Lower leg skin (tissue), 3 donors: ENCODE results near the gene ATP11B.

Experiments
- POLR2A ChIP-seq, 2 donors: fragments of 450-650 bp; IDR thresholded peaks; one replicate each; pipeline ENCODE4 v1.6.1; 2016 to 2017; ENCODE audit warnings: antibody characterized with exemption in 2 of 2, mild to moderate bottlenecking in 1 of 2, moderate library complexity in 1 of 2
- TF ChIP-seq, protein P1 (sequence below), 3 donors: fragments of 450-650 bp; IDR thresholded peaks; one replicate each; pipeline ENCODE4 v1.5.1; 2016; ENCODE audit warnings: antibody characterized with exemption in 3 of 3, mild to moderate bottlenecking in 3 of 3, moderate library complexity in 2 of 3

DNA sequence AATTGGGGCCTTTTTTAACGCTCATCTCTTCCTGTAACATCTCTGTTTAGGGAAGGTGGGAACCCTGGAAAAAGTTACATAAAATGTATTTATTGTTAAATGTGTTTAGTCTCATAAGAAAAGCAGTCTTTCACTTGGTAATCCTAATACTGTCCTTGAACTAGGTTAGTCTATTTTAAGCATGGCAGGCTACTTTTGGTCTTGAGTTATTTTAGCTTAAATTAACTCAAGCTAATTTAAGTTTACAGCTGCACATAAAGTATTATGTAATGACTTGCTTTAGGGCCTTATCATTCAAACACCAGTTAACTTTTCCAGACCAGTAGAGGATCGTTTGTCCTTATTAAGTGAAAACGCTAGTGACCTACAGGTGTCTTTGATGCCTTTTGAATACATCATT is 123.8 kb downstream of the ATP11B start:
- TF ChIP-seq POLR2A (IDR thresholded peaks at IDR 0.05): no peak
- TF ChIP-seq, protein P1, sequence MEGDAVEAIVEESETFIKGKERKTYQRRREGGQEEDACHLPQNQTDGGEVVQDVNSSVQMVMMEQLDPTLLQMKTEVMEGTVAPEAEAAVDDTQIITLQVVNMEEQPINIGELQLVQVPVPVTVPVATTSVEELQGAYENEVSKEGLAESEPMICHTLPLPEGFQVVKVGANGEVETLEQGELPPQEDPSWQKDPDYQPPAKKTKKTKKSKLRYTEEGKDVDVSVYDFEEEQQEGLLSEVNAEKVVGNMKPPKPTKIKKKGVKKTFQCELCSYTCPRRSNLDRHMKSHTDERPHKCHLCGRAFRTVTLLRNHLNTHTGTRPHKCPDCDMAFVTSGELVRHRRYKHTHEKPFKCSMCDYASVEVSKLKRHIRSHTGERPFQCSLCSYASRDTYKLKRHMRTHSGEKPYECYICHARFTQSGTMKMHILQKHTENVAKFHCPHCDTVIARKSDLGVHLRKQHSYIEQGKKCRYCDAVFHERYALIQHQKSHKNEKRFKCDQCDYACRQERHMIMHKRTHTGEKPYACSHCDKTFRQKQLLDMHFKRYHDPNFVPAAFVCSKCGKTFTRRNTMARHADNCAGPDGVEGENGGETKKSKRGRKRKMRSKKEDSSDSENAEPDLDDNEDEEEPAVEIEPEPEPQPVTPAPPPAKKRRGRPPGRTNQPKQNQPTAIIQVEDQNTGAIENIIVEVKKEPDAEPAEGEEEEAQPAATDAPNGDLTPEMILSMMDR (IDR thresholded peaks at IDR 0.05): no peak
